Upper lobe of left lung (tissue), 4 donors: ENCODE data around the gene MYO3A.

Experiments used
- POLR2AphosphoS5 ChIP-seq, 2 donors: sonication (generic); formaldehyde crosslinking; IDR thresholded peaks; one replicate each; pipeline ENCODE4 v1.5.1; 2017; ENCODE audit warnings: antibody characterized with exemption in 2 of 2
- TF ChIP-seq, protein P1 (sequence below), 6 experiments: fragments of 450-650 bp in 4 of 6; fragments of 200-600 bp in 2 of 6; sonication (generic) in 2 of 6; IDR thresholded peaks; one replicate each; pipeline ENCODE4 v1.5.1; 2016 to 2019; ENCODE audit warnings: antibody characterized with exemption in 6 of 6

DNA sequence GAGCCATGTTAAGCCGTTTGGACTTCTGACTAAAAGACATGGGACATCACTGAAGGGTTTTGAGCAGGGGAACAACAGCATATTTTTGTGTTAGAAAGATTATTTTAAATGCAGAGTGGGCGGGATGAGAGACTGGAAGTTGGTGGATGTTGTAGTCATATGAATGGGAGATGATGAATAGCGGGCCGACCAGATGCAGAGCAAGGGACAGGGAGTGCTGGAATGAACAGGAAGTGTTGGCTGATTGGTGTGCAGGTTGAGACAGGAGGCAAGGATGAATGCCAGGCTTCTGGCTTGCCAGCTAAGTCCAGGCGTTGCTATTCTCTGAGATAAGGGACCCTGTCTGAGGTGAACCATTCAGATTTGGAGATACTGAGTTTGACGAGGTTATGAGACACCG is 320.6 kb downstream of the MYO3A start:
- TF ChIP-seq, protein P1, sequence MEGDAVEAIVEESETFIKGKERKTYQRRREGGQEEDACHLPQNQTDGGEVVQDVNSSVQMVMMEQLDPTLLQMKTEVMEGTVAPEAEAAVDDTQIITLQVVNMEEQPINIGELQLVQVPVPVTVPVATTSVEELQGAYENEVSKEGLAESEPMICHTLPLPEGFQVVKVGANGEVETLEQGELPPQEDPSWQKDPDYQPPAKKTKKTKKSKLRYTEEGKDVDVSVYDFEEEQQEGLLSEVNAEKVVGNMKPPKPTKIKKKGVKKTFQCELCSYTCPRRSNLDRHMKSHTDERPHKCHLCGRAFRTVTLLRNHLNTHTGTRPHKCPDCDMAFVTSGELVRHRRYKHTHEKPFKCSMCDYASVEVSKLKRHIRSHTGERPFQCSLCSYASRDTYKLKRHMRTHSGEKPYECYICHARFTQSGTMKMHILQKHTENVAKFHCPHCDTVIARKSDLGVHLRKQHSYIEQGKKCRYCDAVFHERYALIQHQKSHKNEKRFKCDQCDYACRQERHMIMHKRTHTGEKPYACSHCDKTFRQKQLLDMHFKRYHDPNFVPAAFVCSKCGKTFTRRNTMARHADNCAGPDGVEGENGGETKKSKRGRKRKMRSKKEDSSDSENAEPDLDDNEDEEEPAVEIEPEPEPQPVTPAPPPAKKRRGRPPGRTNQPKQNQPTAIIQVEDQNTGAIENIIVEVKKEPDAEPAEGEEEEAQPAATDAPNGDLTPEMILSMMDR (IDR thresholded peaks at IDR 0.05): no peak
- TF ChIP-seq POLR2AphosphoS5 (IDR thresholded peaks at IDR 0.05): no peak
